ENCODE measurements around the gene MYRFL. TPM values are rescaled to one million over a fixed set of nuclear protein-coding genes. Genes with fewer than 3 reads are reported as not detected.

MYRFL gene
- total and polyA plus RNA-seq, 2 of the 8 experiments (the other 6 are each of a cell fraction or from before 2014, with no cell fraction given), result 1.1 to 2.0 TPM

GRCh38 chr12:69948851-69949250 lies 123.8 kb downstream of the MYRFL start:
- Histone ChIP-seq H3K18ac (ENCODE audit: extremely low read depth, low read length) (no peak overlapping the region), H3K4ac (replicated peaks; ENCODE audit: insufficient read length, low read depth, low read length) (no peak overlapping the region), H3K4me1 (replicated peaks in 1 of 4; ENCODE audit: control insufficient read depth in 3 of 4, insufficient read depth in 4 of 4, low read length in 3 of 4) (peaks cover 0 to 4% (median 2%) of the 10 kb centered on the region in 4 experiments; a peak in 3 of 7 replicates), H2BK20ac (ENCODE audit: low read length) (no peak overlapping the region), H2BK5ac (ENCODE audit: low read depth, low read length) (no peak overlapping the region), H4K5ac (ENCODE audit: insufficient read length, low read depth, low read length) (no peak overlapping the region), H4K8ac (ENCODE audit: extremely low read depth, insufficient read depth, low read length) (no peak overlapping the region), H3K9ac (replicated peaks in 1 of 4; ENCODE audit: extremely low read depth in 1 of 4, low read depth in 3 of 4, low read length in 3 of 4) (no peak overlapping the region), H2BK15ac (ENCODE audit: low read length) (no peak overlapping the region), H3K4me2 (ENCODE audit: insufficient read depth in 1 of 2, low read depth in 2 of 2, low read length in 2 of 2) (no peak overlapping the region), H3K14ac (ENCODE audit: insufficient read length) (no peak overlapping the region), H3K36me3 (ENCODE audit: control insufficient read depth in 2 of 4, insufficient read depth in 4 of 4, low read length in 3 of 4) (no peaks in the 10 kb centered on the region), H3K79me2 (ENCODE audit: control insufficient read depth in 1 of 2, insufficient read depth in 2 of 2, low read length in 2 of 2) (no peaks in the 10 kb centered on the region), H2AFZ (ENCODE audit: low read length) (no peak overlapping the region), H4K20me1 (replicated peaks in 1 of 2; ENCODE audit: control insufficient read depth in 1 of 2, insufficient read depth in 2 of 2, low read length in 2 of 2) (no peaks in the 10 kb centered on the region), H2BK12ac (ENCODE audit: low read depth, low read length) (no peak overlapping the region), H2AK5ac (ENCODE audit: low read depth, low read length) (no peak overlapping the region), H3K56ac (replicated peaks; ENCODE audit: insufficient read length, low read depth, low read length) (no peak overlapping the region), H3K27ac (ENCODE audit: low read depth, low read length) (no peak overlapping the region), H3K79me1 (ENCODE audit: low read depth, low read length) (no peaks in the 10 kb centered on the region), H3K9me3 (ENCODE audit: insufficient read depth in 2 of 2, low read depth in 1 of 2, low read length in 1 of 2) (no peaks in the 10 kb centered on the region), H3K23me2 (ENCODE audit: low read depth, low read length) (no peaks in the 10 kb centered on the region), H3K4me3 (ENCODE audit: extremely low read depth in 1 of 4, insufficient read depth in 2 of 4, low read depth in 3 of 4, low read length in 4 of 4) (no peak overlapping the region), H3K23ac (ENCODE audit: insufficient read length) (no peak overlapping the region), H2BK120ac (replicated peaks; ENCODE audit: low read depth, low read length) (no peak overlapping the region), H3K27me3 (replicated peaks in 1 of 4; ENCODE audit: control insufficient read depth in 3 of 4, extremely low read depth in 1 of 4, insufficient read depth in 3 of 4, low read length in 3 of 4) (no peaks in the 10 kb centered on the region), H4K91ac (replicated peaks; ENCODE audit: insufficient read length, low read length) (no peak overlapping the region)
- ChIA-PET POLR2A (ENCODE audit: partially characterized antibody) (interaction anchor here (1.0 to 2.1 kb wide), 5 partner anchors 9 to 16 kb away, joined by 3 to 7 read pairs (median 5); no protein-coding TSS in a partner anchor), CTCF (ENCODE audit: partially characterized antibody) (interaction anchor here (0.6 to 1.2 kb wide), 3 partner anchors 17 to 241 kb away, joined by 3 to 4 read pairs (median 3); no protein-coding TSS in a partner anchor)
- FAIRE-seq (peak; percentile 48), DNase-seq (ENCODE audit: low read depth in 1 of 2, low spot score in 2 of 2) (no peak)
- TF ChIP-seq CBX5 (IDR thresholded peaks at IDR 0.05; ENCODE audit: low read depth, low read length) (no peak), TAF1 (IDR thresholded peaks at IDR 0.05; ENCODE audit: low read depth, low read length) (no peak), KDM5A (IDR thresholded peaks at IDR 0.05; ENCODE audit: low read length) (no peak), RBBP5 (IDR thresholded peaks at IDR 0.05; ENCODE audit: borderline replicate concordance, low read depth, low read length) (no peak), SP4 (IDR thresholded peaks at IDR 0.05; ENCODE audit: low read length) (no peak), EGR1 (IDR thresholded peaks at IDR 0.05; ENCODE audit: borderline replicate concordance, low read depth, low read length) (no peak), NRF1 (IDR thresholded peaks at IDR 0.05; ENCODE audit: low read depth, low read length) (no peak), SAP30 (IDR thresholded peaks at IDR 0.05; ENCODE audit: insufficient read depth, insufficient replicate concordance, low read length) (no peak), EP300 (IDR thresholded peaks at IDR 0.05; ENCODE audit: borderline replicate concordance in 1 of 2, low read depth in 2 of 2, low read length in 2 of 2) (no peak), POLR2A (IDR thresholded peaks at IDR 0.05; ENCODE audit: control extremely low read depth in 1 of 2, low read depth in 2 of 2, low read length in 2 of 2) (no peak)
- TF ChIP-seq, protein P1, sequence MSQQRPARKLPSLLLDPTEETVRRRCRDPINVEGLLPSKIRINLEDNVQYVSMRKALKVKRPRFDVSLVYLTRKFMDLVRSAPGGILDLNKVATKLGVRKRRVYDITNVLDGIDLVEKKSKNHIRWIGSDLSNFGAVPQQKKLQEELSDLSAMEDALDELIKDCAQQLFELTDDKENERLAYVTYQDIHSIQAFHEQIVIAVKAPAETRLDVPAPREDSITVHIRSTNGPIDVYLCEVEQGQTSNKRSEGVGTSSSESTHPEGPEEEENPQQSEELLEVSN (IDR thresholded peaks at IDR 0.05), result no peak
- TF ChIP-seq, protein P2, sequence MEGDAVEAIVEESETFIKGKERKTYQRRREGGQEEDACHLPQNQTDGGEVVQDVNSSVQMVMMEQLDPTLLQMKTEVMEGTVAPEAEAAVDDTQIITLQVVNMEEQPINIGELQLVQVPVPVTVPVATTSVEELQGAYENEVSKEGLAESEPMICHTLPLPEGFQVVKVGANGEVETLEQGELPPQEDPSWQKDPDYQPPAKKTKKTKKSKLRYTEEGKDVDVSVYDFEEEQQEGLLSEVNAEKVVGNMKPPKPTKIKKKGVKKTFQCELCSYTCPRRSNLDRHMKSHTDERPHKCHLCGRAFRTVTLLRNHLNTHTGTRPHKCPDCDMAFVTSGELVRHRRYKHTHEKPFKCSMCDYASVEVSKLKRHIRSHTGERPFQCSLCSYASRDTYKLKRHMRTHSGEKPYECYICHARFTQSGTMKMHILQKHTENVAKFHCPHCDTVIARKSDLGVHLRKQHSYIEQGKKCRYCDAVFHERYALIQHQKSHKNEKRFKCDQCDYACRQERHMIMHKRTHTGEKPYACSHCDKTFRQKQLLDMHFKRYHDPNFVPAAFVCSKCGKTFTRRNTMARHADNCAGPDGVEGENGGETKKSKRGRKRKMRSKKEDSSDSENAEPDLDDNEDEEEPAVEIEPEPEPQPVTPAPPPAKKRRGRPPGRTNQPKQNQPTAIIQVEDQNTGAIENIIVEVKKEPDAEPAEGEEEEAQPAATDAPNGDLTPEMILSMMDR (IDR thresholded peaks at IDR 0.05; ENCODE audit: control extremely low read depth in 1 of 3, insufficient read depth in 1 of 3, low read depth in 1 of 3, low read length in 3 of 3), result no peak
